Mesothelial cell of epicardium (in vitro differentiated cells): Measurements from ENCODE around the gene C2CD2L. TPM values are rescaled to one million over a fixed set of nuclear protein-coding genes. Genes with fewer than 3 reads are reported as not detected.
"Not testable (repeated sequence)": the region's sequence is repeated elsewhere in the genome, so short reads cannot be mapped to it uniquely, and the experiment has no call there.

Source experiments
- DNase-seq, 2 experiments: peaks; one replicate each; pipeline ENCODE4 v3.0.0; 2021; ENCODE audit warnings: low spot score in 2 of 2; ENCODE audit not compliant: unreplicated experiment in 2 of 2
- H3K27ac Mint-ChIP-seq: 2 replicates; pipeline ENCODE4 v1.8.0; 2021; ENCODE audit warnings: mixed read lengths
- H3K27me3 Mint-ChIP-seq: 2 replicates; pipeline ENCODE4 v1.8.0; 2021; ENCODE audit warnings: low read depth, mixed read lengths
- H3K36me3 Mint-ChIP-seq: 2 replicates; pipeline ENCODE4 v1.8.0; 2021; ENCODE audit warnings: mixed read lengths
- H3K4me1 Mint-ChIP-seq: 2 replicates; pipeline ENCODE4 v1.8.0; 2021; ENCODE audit warnings: mixed read lengths
- H3K4me3 Mint-ChIP-seq: 2 replicates; pipeline ENCODE4 v1.8.0; 2021; ENCODE audit warnings: mild to moderate bottlenecking, moderate library complexity, mixed read lengths
- H3K9me3 Mint-ChIP-seq: 2 replicates; pipeline ENCODE4 v1.8.0; 2021; ENCODE audit warnings: mixed read lengths
- CTCF ChIP-seq: fragments of 200-600 bp; sonication (generic); IDR thresholded peaks from one replicate; pipeline ENCODE4 v1.5.0; 2021; ENCODE audit warnings: antibody characterized with exemption; ENCODE audit not compliant: unreplicated experiment
- total RNA-seq: library from RNA; stranded (reverse); gene quantifications from 3 replicates; pipeline ENCODE4 v1.2.1, GENCODE V29; 2021

C2CD2L gene
- 8.7 to 10.5 TPM (median 10.0 TPM) in 3 replicates for total RNA-seq

- DNase-seq: peak; percentile 74 to 78
- no peaks in the 10 kb centered on the region for H3K27me3 Mint-ChIP-seq
- no peaks in the 10 kb centered on the region for H3K9me3 Mint-ChIP-seq
- peaks cover 47% of the 10 kb centered on the region for H3K4me1 Mint-ChIP-seq
- H3K36me3 Mint-ChIP-seq: peaks cover 6% of the 10 kb centered on the region
- H3K27ac Mint-ChIP-seq: peak within 1 kb of the TSS; percentile 98
- TF ChIP-seq CTCF: no peak
- H3K4me3 Mint-ChIP-seq: peak within 1 kb of the TSS; percentile 85
Measured at GRCh38 chr11:119106564-119107537, at the start of gene C2CD2L. Gene C2CD2L (plus strand): TSS chr11:119107344. CDS start chr11:119107742, 398 bp downstream.

GRCh38 chr11:119059128-119059527 lies 48.0 kb upstream of the C2CD2L start:
- not testable (repeated sequence) for H3K36me3 Mint-ChIP-seq, H3K27ac Mint-ChIP-seq, H3K27me3 Mint-ChIP-seq, H3K4me3 Mint-ChIP-seq, H3K9me3 Mint-ChIP-seq, DNase-seq
- peaks cover 17% of the 10 kb centered on the region for H3K4me1 Mint-ChIP-seq

GRCh38 chr11:119061256-119061655 lies 45.9 kb upstream of the C2CD2L start:
- Mint-ChIP-seq H3K36me3 (peaks cover 2% of the 10 kb centered on the region), H3K27ac (no peak overlapping the region), H3K4me1 (peaks cover 10% of the 10 kb centered on the region), H3K4me3 (no peak overlapping the region), H3K27me3 (no peaks in the 10 kb centered on the region), H3K9me3 (no peaks in the 10 kb centered on the region)
- TF ChIP-seq CTCF: no peak
- DNase-seq: no peak

GRCh38 chr11:119062779-119063178 lies 44.4 kb upstream of the C2CD2L start:
- no peak for DNase-seq
- Mint-ChIP-seq H3K36me3 (peaks cover 2% of the 10 kb centered on the region), H3K27me3 (no peaks in the 10 kb centered on the region), H3K4me3 (no peak overlapping the region), H3K4me1 (peaks cover 15% of the 10 kb centered on the region), H3K27ac (no peak overlapping the region), H3K9me3 (no peaks in the 10 kb centered on the region)
- no peak for TF ChIP-seq CTCF

GRCh38 chr11:119065369-119065768 lies 41.8 kb upstream of the C2CD2L start:
- Mint-ChIP-seq H3K36me3 (peaks cover 4% of the 10 kb centered on the region), H3K27me3 (no peaks in the 10 kb centered on the region), H3K27ac (no peak overlapping the region), H3K4me3 (no peak overlapping the region), H3K4me1 (peaks cover 17% of the 10 kb centered on the region), H3K9me3 (no peaks in the 10 kb centered on the region)
- no peak for DNase-seq
- no peak for TF ChIP-seq CTCF
